Neutrophil (primary cell): ENCODE data around the gene MRAP2.

Experiments
- H3K27ac ChIP-seq: fragments of 200-600 bp; sonication (generic); 2 replicates; pipeline ENCODE4 v1.5.1; 2016; ENCODE audit warnings: mild to moderate bottlenecking, moderate library complexity
- H3K27me3 ChIP-seq: fragments of 200-600 bp; sonication (generic); 2 replicates; pipeline ENCODE4 v1.6.0; 2016; ENCODE audit warnings: mild to moderate bottlenecking
- H3K36me3 ChIP-seq: fragments of 200-600 bp; sonication (generic); 2 replicates; pipeline ENCODE4 v1.5.1; 2017
- H3K4me1 ChIP-seq, 2 experiments: fragments of 200-600 bp in 1 of 2; sonication (generic) in 1 of 2; 1 replicate in 1 of 2; 2 replicates in 1 of 2; pipeline versions ENCODE4 v1.5.1 to v1.6.1; 2013 to 2016; ENCODE audit warnings: low read depth in 1 of 2, low read length in 1 of 2, mild to moderate bottlenecking in 1 of 2, moderate library complexity in 1 of 2; ENCODE audit not compliant: control insufficient read depth in 1 of 2, insufficient read depth in 1 of 2
- H3K4me3 ChIP-seq, 2 experiments: fragments of 200-600 bp in 1 of 2; sonication (generic) in 1 of 2; 1 replicate in 1 of 2; 2 replicates in 1 of 2; pipeline ENCODE4 v1.5.1; 2013 to 2016; ENCODE audit warnings: low read depth in 1 of 2, low read length in 1 of 2, mild to moderate bottlenecking in 1 of 2, moderate library complexity in 1 of 2
- H3K9me3 ChIP-seq: fragments of 200-600 bp; sonication (generic); 2 replicates; pipeline ENCODE4 v1.5.1; 2016
- CTCF ChIP-seq: fragments of 200-600 bp; sonication (generic); IDR thresholded peaks from 2 replicates; pipeline ENCODE4 v1.5.1; 2016; ENCODE audit warnings: antibody characterized with exemption

The MRAP2 gene

GRCh38 chr6:84035484-84035883 is 1.9 kb downstream of the MRAP2 start:
- Histone ChIP-seq H3K27ac (no peak overlapping the region), H3K4me1 (no peaks in the 10 kb centered on the region), H3K27me3 (peaks cover 50% of the 10 kb centered on the region), H3K4me3 (no peak overlapping the region), H3K36me3 (no peaks in the 10 kb centered on the region), H3K9me3 (peaks cover 8% of the 10 kb centered on the region)
- no peak for TF ChIP-seq CTCF

- Histone ChIP-seq H3K4me3 (no peak overlapping the region), H3K9me3 (peaks cover 8% of the 10 kb centered on the region), H3K27ac (no peak overlapping the region), H3K27me3 (peaks cover 33% of the 10 kb centered on the region), H3K4me1 (no peaks in the 10 kb centered on the region), H3K36me3 (no peaks in the 10 kb centered on the region)
- no peak for TF ChIP-seq CTCF
These were observed 4.0 kb downstream of the MRAP2 start for GRCh38 chr6:84037425-84038089.

GRCh38 chr6:84042603-84043002 is 9.0 kb downstream of the MRAP2 start:
- no peaks in the 10 kb centered on the region for H3K27me3 ChIP-seq
- peaks cover 4% of the 10 kb centered on the region for H3K9me3 ChIP-seq
- H3K27ac ChIP-seq = no peak overlapping the region
- H3K4me1 ChIP-seq = no peaks in the 10 kb centered on the region
- H3K4me3 ChIP-seq = no peak overlapping the region
- TF ChIP-seq CTCF = no peak
- no peaks in the 10 kb centered on the region for H3K36me3 ChIP-seq

GRCh38 chr6:84043555-84043954 is 10.0 kb downstream of the MRAP2 start:
- no peaks in the 10 kb centered on the region for H3K36me3 ChIP-seq
- no peak overlapping the region for H3K27ac ChIP-seq
- H3K9me3 ChIP-seq = no peaks in the 10 kb centered on the region
- TF ChIP-seq CTCF = no peak
- H3K27me3 ChIP-seq = no peaks in the 10 kb centered on the region
- no peaks in the 10 kb centered on the region for H3K4me1 ChIP-seq
- H3K4me3 ChIP-seq = no peak overlapping the region

GRCh38 chr6:84046755-84047154 is 13.2 kb downstream of the MRAP2 start:
- Histone ChIP-seq H3K36me3 (no peaks in the 10 kb centered on the region), H3K27me3 (no peaks in the 10 kb centered on the region), H3K4me1 (no peaks in the 10 kb centered on the region), H3K9me3 (no peaks in the 10 kb centered on the region), H3K27ac (no peak overlapping the region), H3K4me3 (no peak overlapping the region)
- no peak for TF ChIP-seq CTCF
